ENCODE data around the gene ZEB1. TPM values are rescaled to one million over a fixed set of nuclear protein-coding genes. Genes with fewer than 3 reads are reported as not detected.

Gene ZEB1
- 9.3 TPM for total RNA-seq

GRCh38 chr10:31318854-31319601 is at the start of gene ZEB1:
Gene ZEB1, plus strand, starts transcription at chr10:31319216. Its CDS starts 19 bp downstream, at chr10:31319235.
- ATAC-seq (peak; percentile 75), DNase-seq (ENCODE audit: low spot score) (peak; percentile 89)

- DNase-seq (ENCODE audit: low spot score) (no peak), ATAC-seq (no peak)
These were observed 48.1 kb upstream of the ZEB1 start for GRCh38 chr10:31270954-31271353.

GRCh38 chr10:31272841-31273240 is 46.2 kb upstream of the ZEB1 start:
- DNase-seq (ENCODE audit: low spot score) (no peak), ATAC-seq (no peak)

- no peak for DNase-seq (ENCODE audit: low spot score)
- ATAC-seq = no peak
These were observed 45.2 kb upstream of the ZEB1 start for GRCh38 chr10:31273789-31274188.

GRCh38 chr10:31274310-31274709 is 44.7 kb upstream of the ZEB1 start:
- ATAC-seq = no peak
- no peak for DNase-seq (ENCODE audit: low spot score)

- ATAC-seq (peak; percentile 60), DNase-seq (ENCODE audit: low spot score) (no peak)
These were observed 40.6 kb upstream of the ZEB1 start for GRCh38 chr10:31278279-31278941.

- DNase-seq (ENCODE audit: low spot score) = no peak
- ATAC-seq = no peak
These were observed 38.0 kb upstream of the ZEB1 start for GRCh38 chr10:31280972-31281371.

GRCh38 chr10:31288001-31288400 is 31.0 kb upstream of the ZEB1 start:
- ATAC-seq = no peak
- DNase-seq (ENCODE audit: low spot score) = no peak

- DNase-seq (ENCODE audit: low spot score) = no peak
- ATAC-seq = no peak
These were observed 30.1 kb upstream of the ZEB1 start for GRCh38 chr10:31288962-31289361.

GRCh38 chr10:31290386-31290785 is 28.6 kb upstream of the ZEB1 start:
- ATAC-seq (no peak), DNase-seq (ENCODE audit: low spot score) (no peak)

GRCh38 chr10:31291123-31291522 is 27.9 kb upstream of the ZEB1 start:
- ATAC-seq = no peak

GRCh38 chr10:31294558-31294957 is 24.5 kb upstream of the ZEB1 start:
- ATAC-seq (no peak), DNase-seq (ENCODE audit: low spot score) (no peak)

More at GRCh38 chr10:31291123-31291522, 27.9 kb upstream of the ZEB1 start:
- no peak for DNase-seq (ENCODE audit: low spot score)

- ATAC-seq (no peak), DNase-seq (ENCODE audit: low spot score) (no peak)
These were observed 22.3 kb upstream of the ZEB1 start for GRCh38 chr10:31296754-31297153.

GRCh38 chr10:31299119-31299518 is 19.9 kb upstream of the ZEB1 start:
- DNase-seq (ENCODE audit: low spot score) (no peak), ATAC-seq (no peak)

GRCh38 chr10:31303212-31303611 is 15.8 kb upstream of the ZEB1 start:
- ATAC-seq (no peak), DNase-seq (ENCODE audit: low spot score) (no peak)

- ATAC-seq (no peak), DNase-seq (ENCODE audit: low spot score) (no peak)
These were observed 14.6 kb upstream of the ZEB1 start for GRCh38 chr10:31304291-31304970.

GRCh38 chr10:31313396-31313795 is 5.6 kb upstream of the ZEB1 start:
- ATAC-seq (no peak), DNase-seq (ENCODE audit: low spot score) (no peak)

- no peak for ATAC-seq
These were observed 4.5 kb upstream of the ZEB1 start for GRCh38 chr10:31314256-31315150.

GRCh38 chr10:31315453-31315852 is 3.6 kb upstream of the ZEB1 start:
- ATAC-seq = no peak

More at GRCh38 chr10:31314256-31315150, 4.5 kb upstream of the ZEB1 start:
- DNase-seq (ENCODE audit: low spot score) = no peak

GRCh38 chr10:31317171-31317570 is 1.8 kb upstream of the ZEB1 start:
- DNase-seq (ENCODE audit: low spot score) = no peak
- ATAC-seq = no peak

More at GRCh38 chr10:31315453-31315852, 3.6 kb upstream of the ZEB1 start:
- DNase-seq (ENCODE audit: low spot score) = no peak

Data from left lobe of liver (tissue), 2 donors.